Muscle layer of colon (tissue), 2 donors: ENCODE results near the gene ADRB2.

ENCODE experiments used
- H3K27ac ChIP-seq: one replicate; pipeline ENCODE4 v1.7.0; 2013; ENCODE audit warnings: low read depth, mild to moderate bottlenecking, low read length, moderate library complexity
- H3K27me3 ChIP-seq, 2 donors: one replicate each; pipeline ENCODE4 v1.7.0; 2013; ENCODE audit warnings: low read length in 2 of 2, mild to moderate bottlenecking in 2 of 2; ENCODE audit not compliant: insufficient read depth in 2 of 2, control insufficient read depth in 1 of 2
- H3K36me3 ChIP-seq: one replicate; pipeline ENCODE4 v1.7.0; 2013; ENCODE audit warnings: mild to moderate bottlenecking, low read length; ENCODE audit not compliant: insufficient read depth
- H3K4me1 ChIP-seq: one replicate; pipeline ENCODE4 v1.7.0; 2013; ENCODE audit warnings: mild to moderate bottlenecking, low read length; ENCODE audit not compliant: insufficient read depth
- H3K4me3 ChIP-seq, 2 donors: one replicate each; pipeline ENCODE4 v1.7.0; 2013; ENCODE audit warnings: low read length in 2 of 2, low read depth in 1 of 2, mild to moderate bottlenecking in 1 of 2, moderate library complexity in 1 of 2
- H3K9ac ChIP-seq: one replicate; pipeline ENCODE4 v1.7.0; 2013; ENCODE audit warnings: low read length
- H3K9me3 ChIP-seq: one replicate; pipeline ENCODE4 v1.7.0; 2013; ENCODE audit warnings: mild to moderate bottlenecking, low read length
- donor health status: abdominal sarcoma.
- donor health status: Adenocarcinoma of cecum.

ADRB2 gene

GRCh38 chr5:148847456-148847855 is 21.0 kb downstream of the ADRB2 start:
- H3K9ac ChIP-seq = no peak overlapping the region
- H3K4me3 ChIP-seq = no peak overlapping the region
- H3K9me3 ChIP-seq = no peaks in the 10 kb centered on the region
- no peaks in the 10 kb centered on the region for H3K36me3 ChIP-seq
- peaks cover 2% of the 10 kb centered on the region for H3K4me1 ChIP-seq
- H3K27ac ChIP-seq = no peak overlapping the region
- no peaks in the 10 kb centered on the region for H3K27me3 ChIP-seq

GRCh38 chr5:148848393-148849031 is 22.1 kb downstream of the ADRB2 start:
- no peaks in the 10 kb centered on the region for H3K27me3 ChIP-seq
- no peaks in the 10 kb centered on the region for H3K4me1 ChIP-seq
- no peak overlapping the region for H3K27ac ChIP-seq
- H3K9ac ChIP-seq = no peak overlapping the region
- no peaks in the 10 kb centered on the region for H3K9me3 ChIP-seq
- H3K4me3 ChIP-seq = no peak overlapping the region
- H3K36me3 ChIP-seq = no peaks in the 10 kb centered on the region

GRCh38 chr5:148849461-148849860 is 23.1 kb downstream of the ADRB2 start:
- H3K4me3 ChIP-seq = no peak overlapping the region
- no peaks in the 10 kb centered on the region for H3K27me3 ChIP-seq
- H3K4me1 ChIP-seq = no peaks in the 10 kb centered on the region
- H3K27ac ChIP-seq = no peak overlapping the region
- H3K36me3 ChIP-seq = no peaks in the 10 kb centered on the region
- no peak overlapping the region for H3K9ac ChIP-seq
- no peaks in the 10 kb centered on the region for H3K9me3 ChIP-seq

GRCh38 chr5:148850836-148851235 is 24.4 kb downstream of the ADRB2 start:
- Histone ChIP-seq H3K4me1 (no peaks in the 10 kb centered on the region), H3K27me3 (no peaks in the 10 kb centered on the region), H3K9ac (no peak overlapping the region), H3K27ac (no peak overlapping the region), H3K9me3 (no peaks in the 10 kb centered on the region), H3K36me3 (no peaks in the 10 kb centered on the region), H3K4me3 (no peak overlapping the region)

- Histone ChIP-seq H3K27ac (no peak overlapping the region), H3K27me3 (no peaks in the 10 kb centered on the region), H3K4me1 (no peaks in the 10 kb centered on the region), H3K9ac (no peak overlapping the region), H3K36me3 (no peaks in the 10 kb centered on the region), H3K9me3 (no peaks in the 10 kb centered on the region), H3K4me3 (no peak overlapping the region)
These were observed 27.5 kb downstream of the ADRB2 start for GRCh38 chr5:148853868-148854267.

GRCh38 chr5:148855249-148856008 is 29.0 kb downstream of the ADRB2 start:
- Histone ChIP-seq H3K4me3 (no peak overlapping the region), H3K27ac (no peak overlapping the region), H3K27me3 (no peaks in the 10 kb centered on the region), H3K4me1 (no peaks in the 10 kb centered on the region), H3K36me3 (no peaks in the 10 kb centered on the region), H3K9me3 (no peaks in the 10 kb centered on the region), H3K9ac (no peak overlapping the region)

- no peak overlapping the region for H3K9ac ChIP-seq
- no peaks in the 10 kb centered on the region for H3K4me1 ChIP-seq
- H3K27ac ChIP-seq = no peak overlapping the region
- H3K9me3 ChIP-seq = no peaks in the 10 kb centered on the region
- no peak overlapping the region for H3K4me3 ChIP-seq
- no peaks in the 10 kb centered on the region for H3K27me3 ChIP-seq
- no peaks in the 10 kb centered on the region for H3K36me3 ChIP-seq
These were observed 29.6 kb downstream of the ADRB2 start for GRCh38 chr5:148856009-148856367.

GRCh38 chr5:148856424-148856823 is 30.0 kb downstream of the ADRB2 start:
- Histone ChIP-seq H3K4me3 (no peak overlapping the region), H3K27me3 (no peaks in the 10 kb centered on the region), H3K9me3 (no peaks in the 10 kb centered on the region), H3K4me1 (peaks cover 1% of the 10 kb centered on the region), H3K27ac (no peak overlapping the region), H3K9ac (no peak overlapping the region), H3K36me3 (no peaks in the 10 kb centered on the region)

GRCh38 chr5:148857474-148857873 is 31.1 kb downstream of the ADRB2 start:
- H3K9ac ChIP-seq = no peak overlapping the region
- no peaks in the 10 kb centered on the region for H3K9me3 ChIP-seq
- H3K4me3 ChIP-seq = no peak overlapping the region
- no peaks in the 10 kb centered on the region for H3K27me3 ChIP-seq
- peaks cover 2% of the 10 kb centered on the region for H3K4me1 ChIP-seq
- no peak overlapping the region for H3K27ac ChIP-seq
- no peaks in the 10 kb centered on the region for H3K36me3 ChIP-seq

- Histone ChIP-seq H3K27me3 (no peaks in the 10 kb centered on the region), H3K27ac (no peak overlapping the region), H3K9ac (no peak overlapping the region), H3K4me3 (no peak overlapping the region), H3K36me3 (no peaks in the 10 kb centered on the region), H3K9me3 (no peaks in the 10 kb centered on the region), H3K4me1 (peaks cover 2% of the 10 kb centered on the region)
These were observed 31.7 kb downstream of the ADRB2 start for GRCh38 chr5:148858106-148858505.

GRCh38 chr5:148858547-148858946 is 32.1 kb downstream of the ADRB2 start:
- Histone ChIP-seq H3K4me1 (peaks cover 2% of the 10 kb centered on the region), H3K36me3 (no peaks in the 10 kb centered on the region), H3K9ac (no peak overlapping the region), H3K27ac (no peak overlapping the region), H3K27me3 (no peaks in the 10 kb centered on the region), H3K4me3 (no peak overlapping the region), H3K9me3 (no peaks in the 10 kb centered on the region)

- Histone ChIP-seq H3K9me3 (no peaks in the 10 kb centered on the region), H3K4me1 (peaks cover 12% of the 10 kb centered on the region), H3K9ac (no peak overlapping the region), H3K4me3 (no peak overlapping the region), H3K27ac (no peak overlapping the region), H3K36me3 (no peaks in the 10 kb centered on the region), H3K27me3 (no peaks in the 10 kb centered on the region)
These were observed 33.3 kb downstream of the ADRB2 start for GRCh38 chr5:148859703-148860102.
